ENCODE results near the gene FAM241A.
"Not testable (repeated sequence)": the region's sequence is repeated elsewhere in the genome, so short reads cannot be mapped to it uniquely, and the experiment has no call there.

The FAM241A gene

GRCh38 chr4:112145326-112145789, at the start of gene FAM241A:
FAM241A (plus strand) TSS chr4:112145454; CDS start chr4:112145581, 127 bp downstream.
- DNase-seq = no peak

GRCh38 chr4:112098841-112099530, 46.3 kb upstream of the FAM241A start:
- DNase-seq = no peak

GRCh38 chr4:112099701-112100297, 45.5 kb upstream of the FAM241A start:
- DNase-seq = peak; percentile 46

GRCh38 chr4:112102875-112103370, 42.3 kb upstream of the FAM241A start:
- DNase-seq = no peak

GRCh38 chr4:112105201-112105969, 39.9 kb upstream of the FAM241A start:
- DNase-seq = no peak

GRCh38 chr4:112109360-112110058, 35.7 kb upstream of the FAM241A start:
- DNase-seq = no peak

- no peak for DNase-seq
Observed at GRCh38 chr4:112110059-112110425, 35.2 kb upstream of the FAM241A start.

GRCh38 chr4:112111306-112111705, 33.9 kb upstream of the FAM241A start:
- DNase-seq = no peak

- DNase-seq = not testable (repeated sequence)
Observed at GRCh38 chr4:112112095-112112494, 33.2 kb upstream of the FAM241A start.

GRCh38 chr4:112112590-112113170, 32.6 kb upstream of the FAM241A start:
- no peak for DNase-seq

GRCh38 chr4:112113864-112114263, 31.4 kb upstream of the FAM241A start:
- no peak for DNase-seq

GRCh38 chr4:112114452-112114851, 30.8 kb upstream of the FAM241A start:
- no peak for DNase-seq

- DNase-seq = no peak
Observed at GRCh38 chr4:112118742-112119352, 26.4 kb upstream of the FAM241A start.

- DNase-seq = no peak
Observed at GRCh38 chr4:112119353-112119783, 25.9 kb upstream of the FAM241A start.

GRCh38 chr4:112120021-112120420, 25.2 kb upstream of the FAM241A start:
- DNase-seq = no peak

- DNase-seq = no peak
Observed at GRCh38 chr4:112125416-112125815, 19.8 kb upstream of the FAM241A start.

- no peak for DNase-seq
Observed at GRCh38 chr4:112127048-112127637, 18.1 kb upstream of the FAM241A start.

- no peak for DNase-seq
Observed at GRCh38 chr4:112127803-112128202, 17.5 kb upstream of the FAM241A start.

- no peak for DNase-seq
Observed at GRCh38 chr4:112128452-112128851, 16.8 kb upstream of the FAM241A start.

- no peak for DNase-seq
Observed at GRCh38 chr4:112130906-112131305, 14.3 kb upstream of the FAM241A start.

- DNase-seq = no peak
Observed at GRCh38 chr4:112136551-112136950, 8.7 kb upstream of the FAM241A start.

- DNase-seq = no peak
Observed at GRCh38 chr4:112138538-112138937, 6.7 kb upstream of the FAM241A start.

Data from NCI-H748 treated with DMSO at 0.1 percent for 48 hours (cell line).